ENCODE data around the gene SNX24.
"Not testable (repeated sequence)": the region's sequence is repeated elsewhere in the genome, so short reads cannot be mapped to it uniquely, and the experiment has no call there.

Gene SNX24

DNA sequence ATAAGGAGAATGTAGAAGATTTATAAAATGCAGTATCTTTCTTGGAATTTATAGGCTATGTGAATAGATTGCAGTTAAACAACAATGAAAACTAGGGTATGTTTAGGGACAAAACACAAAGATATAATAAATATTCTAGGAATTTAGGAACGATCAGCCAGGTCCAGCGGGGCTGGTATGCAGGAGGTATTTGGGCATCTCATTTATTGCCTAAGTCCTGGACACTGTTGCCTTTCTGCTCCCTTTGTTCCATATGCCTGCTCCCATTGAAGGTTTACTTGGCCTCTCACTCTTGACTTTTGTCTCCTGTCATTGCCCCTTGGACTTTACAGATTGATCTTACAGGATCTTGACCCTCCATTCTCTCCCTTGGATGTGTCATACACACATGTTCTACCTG lies 55.9 kb downstream of the SNX24 start:
- no peak for DNase-seq (ENCODE audit: low read depth)
- no peak overlapping the region for H3K4me3 ChIP-seq (ENCODE audit: low read length)
- TF ChIP-seq, protein P1, sequence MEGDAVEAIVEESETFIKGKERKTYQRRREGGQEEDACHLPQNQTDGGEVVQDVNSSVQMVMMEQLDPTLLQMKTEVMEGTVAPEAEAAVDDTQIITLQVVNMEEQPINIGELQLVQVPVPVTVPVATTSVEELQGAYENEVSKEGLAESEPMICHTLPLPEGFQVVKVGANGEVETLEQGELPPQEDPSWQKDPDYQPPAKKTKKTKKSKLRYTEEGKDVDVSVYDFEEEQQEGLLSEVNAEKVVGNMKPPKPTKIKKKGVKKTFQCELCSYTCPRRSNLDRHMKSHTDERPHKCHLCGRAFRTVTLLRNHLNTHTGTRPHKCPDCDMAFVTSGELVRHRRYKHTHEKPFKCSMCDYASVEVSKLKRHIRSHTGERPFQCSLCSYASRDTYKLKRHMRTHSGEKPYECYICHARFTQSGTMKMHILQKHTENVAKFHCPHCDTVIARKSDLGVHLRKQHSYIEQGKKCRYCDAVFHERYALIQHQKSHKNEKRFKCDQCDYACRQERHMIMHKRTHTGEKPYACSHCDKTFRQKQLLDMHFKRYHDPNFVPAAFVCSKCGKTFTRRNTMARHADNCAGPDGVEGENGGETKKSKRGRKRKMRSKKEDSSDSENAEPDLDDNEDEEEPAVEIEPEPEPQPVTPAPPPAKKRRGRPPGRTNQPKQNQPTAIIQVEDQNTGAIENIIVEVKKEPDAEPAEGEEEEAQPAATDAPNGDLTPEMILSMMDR (conservative IDR thresholded peaks at IDR 0.05; ENCODE audit: low read depth, low read length), result no peak

DNA sequence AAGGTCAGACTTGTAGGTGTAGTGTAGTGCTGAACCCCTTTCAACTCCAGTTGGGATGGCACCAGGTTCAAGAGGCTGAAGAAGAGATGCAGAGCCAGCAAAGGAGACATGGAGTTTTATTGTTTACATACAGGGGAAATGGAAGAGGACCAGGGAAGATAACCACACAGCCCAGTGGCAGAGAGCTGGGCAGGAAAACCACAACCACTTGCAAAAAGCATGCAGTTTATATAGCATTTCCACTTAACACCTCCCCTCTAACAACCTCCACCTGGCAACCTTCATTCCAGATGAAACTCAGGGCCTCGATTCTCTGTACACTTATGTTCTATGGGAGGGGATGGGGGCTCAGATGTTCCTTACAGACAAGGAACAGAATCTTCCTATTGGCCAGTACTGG lies 56.9 kb downstream of the SNX24 start:
- DNase-seq (ENCODE audit: low read depth), result no peak
- TF ChIP-seq, protein P1 (conservative IDR thresholded peaks at IDR 0.05; ENCODE audit: low read depth, low read length), result no peak
- H3K4me3 ChIP-seq (ENCODE audit: low read length), result no peak overlapping the region

DNA sequence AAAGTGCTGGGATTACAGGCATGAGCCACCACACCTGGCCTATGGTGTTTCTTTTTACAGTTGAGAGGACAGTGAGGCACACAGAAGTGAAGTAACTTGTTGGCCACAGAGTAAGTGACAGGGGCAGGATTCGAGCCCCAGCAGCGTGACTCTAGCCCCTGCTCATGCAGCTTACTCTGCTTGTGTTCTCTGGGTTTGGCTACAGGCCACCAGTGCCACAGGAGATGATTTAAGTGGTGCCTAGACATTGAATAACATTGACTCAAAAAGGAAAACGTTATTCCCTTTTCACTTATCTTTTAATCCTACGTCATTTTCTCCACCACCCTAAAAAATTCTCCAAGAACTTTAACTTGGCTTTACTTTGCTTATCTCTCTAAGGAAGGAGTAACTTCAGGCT lies 61.4 kb downstream of the SNX24 start:
- no peak for DNase-seq (ENCODE audit: low read depth)
- no peak overlapping the region for H3K4me3 ChIP-seq (ENCODE audit: low read length)
- TF ChIP-seq, protein P1 (conservative IDR thresholded peaks at IDR 0.05; ENCODE audit: low read depth, low read length), result no peak

DNA sequence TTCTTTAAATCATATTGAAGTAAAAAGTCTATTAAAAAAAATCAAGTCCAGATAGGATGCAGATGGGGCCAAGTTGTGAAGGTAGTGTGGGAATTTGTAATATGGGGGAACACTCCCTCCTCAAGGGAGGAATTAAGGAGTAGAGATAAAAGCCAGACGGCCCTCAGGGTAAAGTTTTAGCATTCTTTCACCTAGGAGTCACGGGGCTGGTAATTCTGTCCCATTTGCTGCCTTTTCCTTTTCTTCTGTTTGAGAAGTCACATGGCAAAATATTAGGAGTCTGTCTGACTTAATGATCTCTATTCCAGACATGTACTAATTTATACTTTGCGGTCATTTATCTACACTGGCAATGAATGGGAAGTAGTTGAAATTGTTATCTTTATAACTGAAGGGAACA lies 61.9 kb downstream of the SNX24 start:
- peak; percentile 42 for DNase-seq (ENCODE audit: low read depth)
- no peak overlapping the region for H3K4me3 ChIP-seq (ENCODE audit: low read length)
- TF ChIP-seq, protein P1 (conservative IDR thresholded peaks at IDR 0.05; ENCODE audit: low read depth, low read length), result no peak

DNA sequence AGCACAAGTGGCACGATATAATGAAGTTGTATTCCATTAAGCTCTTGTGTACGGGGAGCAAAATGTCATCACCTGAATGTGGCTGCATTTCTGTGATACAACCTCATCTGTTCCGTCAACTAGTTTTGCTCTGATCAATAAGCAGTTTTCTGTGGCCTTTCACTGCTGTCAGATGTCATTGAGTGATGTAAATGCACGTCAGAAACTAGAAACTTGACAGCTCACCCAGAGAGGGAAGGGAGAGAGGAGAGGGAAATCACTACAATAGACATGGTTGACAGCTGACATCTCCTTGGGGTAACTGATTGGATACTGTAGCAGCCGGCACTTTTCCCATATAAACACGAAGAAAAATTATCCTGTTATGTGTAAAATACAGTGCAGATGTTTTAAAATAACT lies 62.7 kb downstream of the SNX24 start:
- H3K4me3 ChIP-seq (ENCODE audit: low read length), result no peak overlapping the region
- TF ChIP-seq, protein P1 (conservative IDR thresholded peaks at IDR 0.05; ENCODE audit: low read depth, low read length), result no peak
- DNase-seq (ENCODE audit: low read depth), result no peak

DNA sequence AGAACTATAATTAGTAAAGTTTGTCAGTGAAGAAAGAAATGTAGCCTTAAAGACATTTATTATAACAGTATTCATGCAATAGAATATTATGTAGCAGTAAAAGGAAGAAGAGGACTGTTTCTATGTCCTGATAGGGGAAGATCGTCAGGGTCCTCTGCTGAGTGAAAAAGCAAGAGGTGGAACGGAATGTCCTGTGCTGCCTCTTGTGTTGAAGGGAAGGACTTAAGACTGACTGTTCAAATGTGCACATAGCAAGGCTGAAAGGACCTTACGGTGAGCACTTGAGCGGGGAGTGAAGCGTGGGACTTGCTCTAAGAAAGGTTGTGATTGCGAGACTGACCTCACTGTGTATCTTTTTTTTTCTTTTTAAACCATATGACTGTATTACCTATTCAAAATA lies 63.2 kb downstream of the SNX24 start:
- DNase-seq (ENCODE audit: low read depth), result no peak
- TF ChIP-seq, protein P1 (conservative IDR thresholded peaks at IDR 0.05; ENCODE audit: low read depth, low read length), result no peak
- no peak overlapping the region for H3K4me3 ChIP-seq (ENCODE audit: low read length)

DNA sequence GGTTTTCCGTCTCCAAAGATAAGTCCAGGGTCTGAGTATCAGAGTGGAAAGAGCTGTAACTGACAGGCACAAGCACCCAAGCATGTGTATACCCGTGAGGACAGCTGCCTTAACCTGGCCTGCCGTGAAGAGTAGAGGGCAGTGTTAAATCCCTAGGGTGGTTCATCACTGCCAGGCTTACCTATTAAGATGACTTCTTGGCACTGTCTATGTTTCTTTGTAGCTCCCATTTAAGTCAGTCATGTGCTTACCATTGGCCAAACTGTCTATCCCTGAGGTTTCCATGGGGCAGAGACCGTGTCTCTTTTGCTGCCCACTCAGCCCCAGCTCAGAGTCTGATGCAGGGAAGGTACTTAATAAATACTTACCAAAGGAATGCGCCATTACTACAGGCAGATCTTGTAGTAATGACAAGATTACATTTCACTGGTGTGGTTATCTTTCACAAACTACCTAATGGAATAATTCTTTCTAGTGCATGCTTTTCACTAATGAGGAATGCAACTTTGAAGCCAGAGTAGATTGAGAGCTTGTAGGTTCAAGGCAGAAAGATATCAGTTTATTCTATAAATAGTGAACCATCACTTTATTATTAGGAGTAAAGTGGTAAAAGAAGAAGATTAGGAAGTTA lies 64.2 kb downstream of the SNX24 start:
- H3K4me3 ChIP-seq (ENCODE audit: low read length), result no peak overlapping the region
- TF ChIP-seq, protein P1 (conservative IDR thresholded peaks at IDR 0.05; ENCODE audit: low read depth, low read length), result no peak
- no peak for DNase-seq (ENCODE audit: low read depth)

DNA sequence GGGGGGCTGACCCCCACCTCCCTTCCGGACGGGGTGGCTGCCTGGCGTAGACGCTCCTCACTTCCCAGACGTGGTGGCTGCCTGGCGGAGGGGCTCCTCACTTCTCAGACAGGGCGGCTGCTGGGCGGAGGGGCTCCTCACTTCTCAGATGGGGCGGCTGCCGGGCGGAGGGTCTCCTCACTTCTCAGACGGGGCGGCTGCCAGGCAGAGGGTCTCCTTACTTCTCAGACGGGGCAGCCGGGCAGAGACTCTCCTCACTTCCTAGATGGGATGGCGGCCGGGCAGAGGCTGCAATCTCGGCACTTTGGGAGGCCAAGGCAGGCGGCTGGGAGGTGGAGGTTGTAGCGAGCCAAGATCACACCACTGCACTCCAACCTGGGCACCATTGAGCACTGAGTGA lies 68.0 kb downstream of the SNX24 start:
- H3K4me3 ChIP-seq (ENCODE audit: low read length); DNase-seq (ENCODE audit: low read depth): not testable (repeated sequence)
